ENCODE results near the gene PPARGC1A.

- TF ChIP-seq MTA2 (IDR thresholded peaks at IDR 0.05; ENCODE audit: low read depth) = no peak
- TF ChIP-seq MAX (IDR thresholded peaks at IDR 0.05; ENCODE audit: low read depth, low read length) = no peak
- TF ChIP-seq POLR2AphosphoS2 (IDR thresholded peaks at IDR 0.05; ENCODE audit: low read depth, low read length) = no peak
- TF ChIP-seq SIN3A (IDR thresholded peaks at IDR 0.05; ENCODE audit: low read depth, low read length) = no peak
Observed at GRCh38 chr4:23774909-23775308, 114.9 kb downstream of the PPARGC1A start.
